WTC11 (cell line): ENCODE results near the gene MTMR6. TPM values are rescaled to one million over a fixed set of nuclear protein-coding genes. Genes with fewer than 3 reads are reported as not detected.

Source experiments
- ATAC-seq: fragments of 200-7000 bp; cut with Tn5 transposase; 2 replicates; pipeline ENCODE4 v1.10.0; 2021; ENCODE audit warnings: mild to moderate bottlenecking, moderate library complexity
- Bru-seq: library from RNA; stranded (reverse); fragments of 400-500 nt; gene quantifications from one replicate; lab custom pipeline; 2021; lab: Mats Ljungman, UMichigan
- CTCF ChIA-PET: fragments of 300-600 bp; sonication (Branson Sonifier 250); formaldehyde crosslinking; loops from one replicate; lab custom pipeline; 2021; ENCODE audit warnings: antibody characterized with exemption; lab: Charles Lee
- POLR2A ChIA-PET: fragments of 350-600 bp; sonication (Branson Sonifier 250); formaldehyde crosslinking; loops from one replicate; lab custom pipeline; 2021; ENCODE audit warnings: antibody characterized with exemption; lab: Charles Lee
- DNase-seq: peaks from one replicate; pipeline ENCODE4 v3.0.0; 2021; ENCODE audit warnings: low spot score
- H3K27ac Mint-ChIP-seq: 2 replicates; pipeline ENCODE4 v1.8.0; 2021; ENCODE audit warnings: mixed read lengths
- H3K27me3 Mint-ChIP-seq: 2 replicates; pipeline ENCODE4 v1.8.0; 2021; ENCODE audit warnings: low read depth, mild to moderate bottlenecking, moderate library complexity, mixed read lengths
- H3K36me3 Mint-ChIP-seq: 2 replicates; pipeline ENCODE4 v1.8.0; 2021; ENCODE audit warnings: mixed read lengths
- H3K4me1 Mint-ChIP-seq: 2 replicates; pipeline ENCODE4 v1.8.0; 2022; ENCODE audit warnings: mixed read lengths
- H3K4me3 Mint-ChIP-seq: 2 replicates; pipeline ENCODE4 v1.8.0; 2021; ENCODE audit warnings: mild to moderate bottlenecking, moderate library complexity, mixed read lengths
- H3K9me3 Mint-ChIP-seq: 2 replicates; pipeline ENCODE4 v1.8.0; 2021; ENCODE audit warnings: mixed read lengths
- ARID4B ChIP-seq: sonication (generic); formaldehyde crosslinking; IDR thresholded peaks from 2 replicates; pipeline ENCODE4 v1.8.0; 2023; ENCODE audit warnings: missing genetic modification reagents, mild to moderate bottlenecking, borderline replicate concordance
- ATF3 ChIP-seq: sonication (generic); formaldehyde crosslinking; conservative IDR thresholded peaks from 2 replicates; pipeline ENCODE4 v1.8.1; 2022; ENCODE audit warnings: mild to moderate bottlenecking, missing genetic modification reagents
- ESRRA ChIP-seq: sonication (generic); formaldehyde crosslinking; IDR thresholded peaks from 2 replicates; pipeline ENCODE4 v1.8.1; 2022; ENCODE audit warnings: mild to moderate bottlenecking, missing genetic modification reagents, borderline replicate concordance
- ETV6 ChIP-seq: sonication (generic); formaldehyde crosslinking; IDR thresholded peaks from 2 replicates; pipeline ENCODE4 v1.8.1; 2022; ENCODE audit warnings: mild to moderate bottlenecking, missing genetic modification reagents
- FOXK1 ChIP-seq: sonication (generic); formaldehyde crosslinking; IDR thresholded peaks from 2 replicates; pipeline ENCODE4 v1.8.0; 2022; ENCODE audit warnings: mild to moderate bottlenecking, moderate library complexity, missing genetic modification reagents
- GTF2I ChIP-seq: fragments of 250-450 bp; sonication (Bioruptor Pico); conservative IDR thresholded peaks from 2 replicates; pipeline ENCODE4 v1.4.0; 2021; ENCODE audit warnings: mild to moderate bottlenecking
- HMGA2 ChIP-seq: fragments of 250-450 bp; sonication (Bioruptor Pico); IDR thresholded peaks from 2 replicates; pipeline ENCODE4 v1.4.0; 2021; ENCODE audit warnings: mild to moderate bottlenecking, moderate library complexity
- JUN ChIP-seq: sonication (generic); formaldehyde crosslinking; IDR thresholded peaks from 2 replicates; pipeline ENCODE4 v1.8.0; 2023; ENCODE audit warnings: mild to moderate bottlenecking, missing genetic modification reagents
- KAT7 ChIP-seq: sonication (generic); formaldehyde crosslinking; IDR thresholded peaks from 2 replicates; pipeline ENCODE4 v1.8.1; 2023; ENCODE audit warnings: missing genetic modification reagents, mild to moderate bottlenecking, borderline replicate concordance
- NFATC4 ChIP-seq: fragments of 250-450 bp; sonication (Bioruptor Pico); IDR thresholded peaks from 2 replicates; pipeline ENCODE4 v1.9.0; 2021; ENCODE audit warnings: mild to moderate bottlenecking
- NFE2L1 ChIP-seq: sonication (generic); formaldehyde crosslinking; IDR thresholded peaks from 2 replicates; pipeline ENCODE4 v1.8.1; 2023; ENCODE audit warnings: missing genetic modification reagents
- SOX15 ChIP-seq: fragments of 250-450 bp; sonication (Bioruptor Pico); IDR thresholded peaks from 2 replicates; pipeline ENCODE4 v1.9.0; 2021; ENCODE audit warnings: mild to moderate bottlenecking
- SP1 ChIP-seq: sonication (generic); formaldehyde crosslinking; conservative IDR thresholded peaks from 2 replicates; pipeline ENCODE4 v1.8.1; 2022; ENCODE audit warnings: missing genetic modification reagents
- TEAD1 ChIP-seq: sonication (generic); formaldehyde crosslinking; IDR thresholded peaks from 2 replicates; pipeline ENCODE4 v1.8.0; 2022; ENCODE audit warnings: mild to moderate bottlenecking, missing genetic modification reagents
- TEAD4 ChIP-seq: sonication (generic); formaldehyde crosslinking; IDR thresholded peaks from 2 replicates; pipeline ENCODE4 v1.8.0; 2022; ENCODE audit warnings: mild to moderate bottlenecking, missing genetic modification reagents
- ZBTB21 ChIP-seq: sonication (generic); formaldehyde crosslinking; IDR thresholded peaks from 2 replicates; pipeline ENCODE4 v1.8.1; 2023; ENCODE audit warnings: mild to moderate bottlenecking, missing genetic modification reagents, borderline replicate concordance
- ZNF121 ChIP-seq: sonication (generic); formaldehyde crosslinking; IDR thresholded peaks from 2 replicates; pipeline ENCODE4 v1.8.0; 2023; ENCODE audit warnings: missing genetic modification reagents
- ZNF263 ChIP-seq: sonication (generic); formaldehyde crosslinking; IDR thresholded peaks from 2 replicates; pipeline ENCODE4 v1.8.1; 2022; ENCODE audit warnings: low read depth, mild to moderate bottlenecking, moderate library complexity, missing genetic modification reagents
- ZNF423 ChIP-seq: fragments of 250-450 bp; sonication (Bioruptor Pico); IDR thresholded peaks from 2 replicates; pipeline ENCODE4 v2.1.2; 2022; ENCODE audit warnings: mild to moderate bottlenecking, moderate library complexity
- long read RNA-seq, 3 experiments: library from RNA in 1 of 3; library from capped mRNA in 1 of 3; library from polyadenylated mRNA in 1 of 3; unstranded in 2 of 3; stranded (forward) in 1 of 3; transcript quantifications; one replicate each; pipeline ENCODE4 v2.0.0, GENCODE V29; 2021
- total RNA-seq: library from RNA; stranded (reverse); gene quantifications from 3 replicates; pipeline ENCODE4 v1.2.3, GENCODE V29; 2021
- TF ChIP-seq, protein P1 (sequence below): sonication (generic); formaldehyde crosslinking; IDR thresholded peaks from 2 replicates; pipeline ENCODE4 v1.8.0; 2022; ENCODE audit warnings: mild to moderate bottlenecking, missing genetic modification reagents
- TF ChIP-seq, protein P2 (sequence below): fragments of 250-450 bp; sonication (Bioruptor Pico); conservative IDR thresholded peaks from 2 replicates; pipeline ENCODE4 v1.9.0; 2021; ENCODE audit warnings: mild to moderate bottlenecking
- TF ChIP-seq, protein P3 (sequence below): sonication (generic); formaldehyde crosslinking; IDR thresholded peaks from 2 replicates; pipeline ENCODE4 v1.8.1; 2023; ENCODE audit warnings: mild to moderate bottlenecking, missing genetic modification reagents, borderline replicate concordance
- TF ChIP-seq, protein P4 (sequence below): sonication (generic); formaldehyde crosslinking; IDR thresholded peaks from 2 replicates; pipeline ENCODE4 v1.8.1; 2022; ENCODE audit warnings: mild to moderate bottlenecking, moderate library complexity, missing genetic modification reagents

Gene MTMR6
- total RNA-seq (7.0 to 8.6 TPM (median 7.6 TPM) in 3 replicates), Bru-seq, nascent RNA (percentile 66 among the genes with signal in this experiment)
- long read RNA-seq, experiment 1, full-length matches to known transcripts, result 76 of 100 reads
- long read RNA-seq, experiment 1, partial matches to known transcripts, result 5 of 100 reads
- long read RNA-seq, experiment 1, other reads (novel, unspliced or antisense), result 19 of 100 reads
- long read RNA-seq, experiment 2, full-length matches to known transcripts, result 8 of 21 reads
- long read RNA-seq, experiment 2, partial matches to known transcripts, result 6 of 21 reads
- long read RNA-seq, experiment 2, other reads (novel, unspliced or antisense), result 7 of 21 reads
- long read RNA-seq, experiment 3, full-length matches to known transcripts, result 2 of 2 reads
- long read RNA-seq, experiment 3, partial matches to known transcripts, result 0 of 2 reads
- long read RNA-seq, experiment 3, other reads (novel, unspliced or antisense), result 0 of 2 reads

- DNase-seq (peak; percentile 91), ATAC-seq (peak; percentile 93)
- Mint-ChIP-seq H3K27me3 (no peaks in the 10 kb centered on the region), H3K4me3 (peak within 1 kb of the TSS; percentile 97), H3K9me3 (no peaks in the 10 kb centered on the region), H3K36me3 (no peaks in the 10 kb centered on the region), H3K27ac (peak within 1 kb of the TSS; percentile 93), H3K4me1 (peaks cover 13% of the 10 kb centered on the region)
- ChIA-PET POLR2A (no interaction called here), CTCF (interaction anchor here (0.5 to 1.2 kb wide), 7 partner anchors 11 to 241 kb away, joined by 3 to 6 read pairs (median 4); partner anchors contain the start of gene NUP58)
- TF ChIP-seq ARID4B (peak; percentile 71; the same call in 1 of the 2 replicates), GTF2I (CRISPR knock-in tag) (no peak), NFE2L1 (0 out of 2 replicates have a peak, but pooled peaks have one; percentile 10), FOXK1 (peak; percentile 67; the same call in 1 of the 2 replicates), TEAD1 (CRISPR knock-in tag) (peak; percentile 60; the same call in 1 of the 2 replicates), KAT7 (CRISPR knock-in tag) (0 out of 2 replicates have a peak, but pooled peaks have one; percentile 59), ATF3 (CRISPR knock-in tag) (no peak), ZBTB21 (CRISPR knock-in tag) (0 out of 2 replicates have a peak, but pooled peaks have one; percentile 54), TEAD4 (CRISPR knock-in tag) (no peak), ZNF423 (peak; percentile 41; the same call in 1 of the 2 replicates), ETV6 (CRISPR knock-in tag) (0 out of 2 replicates have a peak, but pooled peaks have one; percentile 51), JUN (CRISPR knock-in tag) (no peak), HMGA2 (CRISPR knock-in tag) (no peak), ESRRA (CRISPR knock-in tag) (no peak), ZNF263 (CRISPR knock-in tag) (no peak), ZNF121 (CRISPR knock-in tag) (no peak), NFATC4 (CRISPR knock-in tag) (no peak), SP1 (CRISPR knock-in tag) (peak; percentile 36; the same call in 1 of the 2 replicates), SOX15 (CRISPR knock-in tag) (no peak)
- TF ChIP-seq, protein P1, sequence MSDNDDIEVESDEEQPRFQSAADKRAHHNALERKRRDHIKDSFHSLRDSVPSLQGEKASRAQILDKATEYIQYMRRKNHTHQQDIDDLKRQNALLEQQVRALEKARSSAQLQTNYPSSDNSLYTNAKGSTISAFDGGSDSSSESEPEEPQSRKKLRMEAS (CRISPR knock-in tag), result peak; percentile 79
- TF ChIP-seq, protein P2, sequence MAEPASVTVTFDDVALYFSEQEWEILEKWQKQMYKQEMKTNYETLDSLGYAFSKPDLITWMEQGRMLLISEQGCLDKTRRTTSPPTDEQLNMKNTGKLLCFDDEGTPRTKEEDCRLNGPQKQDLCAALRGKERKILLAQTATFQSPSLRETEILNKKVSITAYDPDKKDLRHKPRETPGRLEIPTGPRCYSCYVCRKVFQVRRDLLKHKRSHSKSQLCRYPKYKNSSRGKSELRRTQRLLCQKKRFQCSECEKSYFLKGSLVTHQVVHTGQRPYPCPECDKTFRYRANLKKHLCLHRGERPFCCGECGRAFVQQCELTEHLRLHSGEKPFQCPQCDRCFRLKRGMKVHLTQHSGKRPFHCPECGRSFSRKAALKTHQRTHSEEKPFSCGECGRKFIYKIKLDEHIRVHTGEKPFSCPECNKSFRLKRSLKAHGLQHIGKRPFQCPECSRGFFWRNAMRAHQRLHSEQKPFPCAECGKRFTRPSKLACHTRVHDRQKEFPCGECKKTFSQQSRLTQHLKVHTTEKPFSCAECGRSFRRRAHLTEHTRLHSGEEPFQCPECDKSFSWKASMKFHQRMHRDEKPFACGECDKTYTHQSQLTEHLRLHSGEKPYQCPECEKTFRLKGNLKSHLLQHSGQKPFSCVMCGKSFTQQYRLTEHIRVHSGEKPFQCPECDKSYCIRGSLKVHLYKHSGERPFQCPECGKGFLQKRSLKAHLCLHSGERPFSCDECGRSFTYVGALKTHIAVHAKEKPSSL (CRISPR knock-in tag), result no peak
- TF ChIP-seq, protein P3, sequence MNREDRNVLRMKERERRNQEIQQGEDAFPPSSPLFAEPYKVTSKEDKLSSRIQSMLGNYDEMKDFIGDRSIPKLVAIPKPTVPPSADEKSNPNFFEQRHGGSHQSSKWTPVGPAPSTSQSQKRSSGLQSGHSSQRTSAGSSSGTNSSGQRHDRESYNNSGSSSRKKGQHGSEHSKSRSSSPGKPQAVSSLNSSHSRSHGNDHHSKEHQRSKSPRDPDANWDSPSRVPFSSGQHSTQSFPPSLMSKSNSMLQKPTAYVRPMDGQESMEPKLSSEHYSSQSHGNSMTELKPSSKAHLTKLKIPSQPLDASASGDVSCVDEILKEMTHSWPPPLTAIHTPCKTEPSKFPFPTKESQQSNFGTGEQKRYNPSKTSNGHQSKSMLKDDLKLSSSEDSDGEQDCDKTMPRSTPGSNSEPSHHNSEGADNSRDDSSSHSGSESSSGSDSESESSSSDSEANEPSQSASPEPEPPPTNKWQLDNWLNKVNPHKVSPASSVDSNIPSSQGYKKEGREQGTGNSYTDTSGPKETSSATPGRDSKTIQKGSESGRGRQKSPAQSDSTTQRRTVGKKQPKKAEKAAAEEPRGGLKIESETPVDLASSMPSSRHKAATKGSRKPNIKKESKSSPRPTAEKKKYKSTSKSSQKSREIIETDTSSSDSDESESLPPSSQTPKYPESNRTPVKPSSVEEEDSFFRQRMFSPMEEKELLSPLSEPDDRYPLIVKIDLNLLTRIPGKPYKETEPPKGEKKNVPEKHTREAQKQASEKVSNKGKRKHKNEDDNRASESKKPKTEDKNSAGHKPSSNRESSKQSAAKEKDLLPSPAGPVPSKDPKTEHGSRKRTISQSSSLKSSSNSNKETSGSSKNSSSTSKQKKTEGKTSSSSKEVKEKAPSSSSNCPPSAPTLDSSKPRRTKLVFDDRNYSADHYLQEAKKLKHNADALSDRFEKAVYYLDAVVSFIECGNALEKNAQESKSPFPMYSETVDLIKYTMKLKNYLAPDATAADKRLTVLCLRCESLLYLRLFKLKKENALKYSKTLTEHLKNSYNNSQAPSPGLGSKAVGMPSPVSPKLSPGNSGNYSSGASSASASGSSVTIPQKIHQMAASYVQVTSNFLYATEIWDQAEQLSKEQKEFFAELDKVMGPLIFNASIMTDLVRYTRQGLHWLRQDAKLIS, result no peak
- TF ChIP-seq, protein P4, sequence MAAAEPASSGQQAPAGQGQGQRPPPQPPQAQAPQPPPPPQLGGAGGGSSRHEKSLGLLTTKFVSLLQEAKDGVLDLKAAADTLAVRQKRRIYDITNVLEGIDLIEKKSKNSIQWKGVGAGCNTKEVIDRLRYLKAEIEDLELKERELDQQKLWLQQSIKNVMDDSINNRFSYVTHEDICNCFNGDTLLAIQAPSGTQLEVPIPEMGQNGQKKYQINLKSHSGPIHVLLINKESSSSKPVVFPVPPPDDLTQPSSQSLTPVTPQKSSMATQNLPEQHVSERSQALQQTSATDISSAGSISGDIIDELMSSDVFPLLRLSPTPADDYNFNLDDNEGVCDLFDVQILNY (CRISPR knock-in tag), result no peak
Measured at GRCh38 chr13:25286969-25287961, at the start of gene MTMR6. Gene MTMR6, minus strand, starts transcription at chr13:25287488. Its CDS starts 241 bp downstream, at chr13:25287247.
